ENCODE data around the gene NTN5.

Gene NTN5

GRCh38 chr19:48627865-48628314, 44.9 kb downstream of the NTN5 start:
- DNase-seq, result no peak

GRCh38 chr19:48627201-48627864, 45.5 kb downstream of the NTN5 start:
- no peak for DNase-seq

GRCh38 chr19:48625891-48626327, 46.9 kb downstream of the NTN5 start:
- DNase-seq, result no peak

GRCh38 chr19:48624791-48625723, 47.8 kb downstream of the NTN5 start:
- DNase-seq, result no peak

- peak; percentile 94 for DNase-seq
Observed at GRCh38 chr19:48624067-48624594, 48.7 kb downstream of the NTN5 start.

- DNase-seq, result no peak
Observed at GRCh38 chr19:48623556-48624066, 49.2 kb downstream of the NTN5 start.

GRCh38 chr19:48619692-48620585, 52.9 kb downstream of the NTN5 start:
- DNase-seq, result no peak

GRCh38 chr19:48618916-48619691, 53.7 kb downstream of the NTN5 start, which contains the start of the genes RPL18 and SPHK2:
Gene RPL18, minus strand, starts transcription at chr19:48619178. Its CDS starts 35 bp downstream, at chr19:48619143.
Gene SPHK2, plus strand, starts transcription at chr19:48619506. Its CDS starts 1,009 bp downstream, at chr19:48620515.
- peak; percentile 92 for DNase-seq

GRCh38 chr19:48618278-48618915, 54.4 kb downstream of the NTN5 start:
- no peak for DNase-seq

GRCh38 chr19:48617146-48617937, 55.5 kb downstream of the NTN5 start:
- no peak for DNase-seq

- DNase-seq, result no peak
Observed at GRCh38 chr19:48616491-48617056, 56.2 kb downstream of the NTN5 start.

GRCh38 chr19:48616041-48616436, 56.8 kb downstream of the NTN5 start:
- DNase-seq, result no peak

GRCh38 chr19:48615231-48616040, 57.4 kb downstream of the NTN5 start:
- no peak for DNase-seq

- DNase-seq, result no peak
Observed at GRCh38 chr19:48614436-48615230, 58.2 kb downstream of the NTN5 start, which contains the start of gene FAM83E. Gene FAM83E, minus strand, starts transcription at chr19:48615076. Its CDS starts 1,704 bp downstream, at chr19:48613372.

- no peak for DNase-seq
Observed at GRCh38 chr19:48613852-48614435, 58.9 kb downstream of the NTN5 start.

- no peak for DNase-seq
Observed at GRCh38 chr19:48613024-48613851, 59.6 kb downstream of the NTN5 start.

All from activated CD4-positive, alpha-beta T cell treated with anti-CD3 and anti-CD28 coated beads, Interleukin-2, amount 50 U/mL, for 1 hour (primary cell).